NCI-H524 (cell line): ENCODE data around the gene TNKS1BP1.

ENCODE experiments used
- DNase-seq, 2 experiments: peaks; one replicate each; lab custom pipeline; 2025; lab: John Stamatoyannopoulos, UW

The TNKS1BP1 gene

DNA sequence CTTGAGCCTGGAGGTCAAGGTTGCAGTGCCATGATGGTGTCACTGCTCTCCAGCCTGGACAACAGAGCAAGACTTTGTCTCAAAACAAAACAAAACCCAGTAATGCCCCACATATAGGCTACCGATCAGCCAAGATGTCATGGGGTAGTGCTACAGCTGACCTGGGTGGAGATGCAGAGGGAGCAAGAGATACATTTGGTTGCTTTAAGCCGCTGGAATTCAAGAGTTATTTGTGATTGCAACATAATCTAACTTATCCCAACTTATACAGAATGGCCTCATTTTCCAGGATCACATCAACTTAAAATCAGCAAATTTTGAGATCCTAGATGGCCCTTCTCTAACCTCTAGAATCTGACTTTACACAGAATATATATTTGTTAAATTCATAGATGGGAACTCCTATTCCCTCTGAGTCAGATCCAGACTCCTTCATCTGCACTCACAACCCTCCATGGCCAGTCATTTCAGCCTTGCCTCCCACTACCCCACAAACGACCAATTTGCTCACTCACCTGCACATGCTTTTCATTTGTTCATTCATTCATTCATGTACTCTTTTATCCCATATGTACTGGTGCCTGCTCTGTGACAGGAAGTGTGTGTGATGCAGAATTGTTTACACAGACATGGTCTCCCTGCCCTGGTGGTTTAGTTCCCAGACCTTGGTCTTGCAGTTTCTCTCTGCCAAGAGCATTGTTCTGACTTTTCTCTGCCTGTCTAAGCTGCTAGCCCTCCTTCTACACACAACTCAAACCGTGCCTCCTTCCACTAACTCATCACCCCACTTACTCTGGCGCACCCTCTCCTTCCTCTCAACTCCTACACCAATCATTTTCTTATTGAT is 63.6 kb downstream of the TNKS1BP1 start:
- no peak for DNase-seq

- DNase-seq, result no peak
Measured at GRCh38 chr11:57256119-57256518, 68.6 kb downstream of the TNKS1BP1 start.

GRCh38 chr11:57255618-57256017 is 69.1 kb downstream of the TNKS1BP1 start:
- DNase-seq, result no peak

DNA sequence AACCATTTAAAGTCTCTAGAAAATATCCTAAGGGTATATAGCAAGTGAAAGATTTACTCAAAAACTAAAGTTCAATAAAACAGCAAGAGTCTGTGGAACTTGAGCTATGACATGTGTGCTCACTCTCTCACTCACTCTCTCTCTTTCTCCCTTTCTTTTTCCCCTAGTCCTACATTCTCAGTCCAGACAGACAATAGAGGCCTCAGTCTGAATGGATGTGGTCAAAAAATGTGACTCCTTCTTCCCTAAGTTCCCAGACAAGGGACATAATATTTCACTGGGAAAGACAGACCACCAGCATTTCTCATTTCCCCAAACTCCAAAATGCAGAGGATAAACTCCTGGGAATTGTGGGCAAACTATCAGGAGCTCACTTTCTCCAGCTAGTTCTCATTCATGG is 70.1 kb downstream of the TNKS1BP1 start:
- no peak for DNase-seq

- DNase-seq, result peak; percentile 34 to 68
Measured at GRCh38 chr11:57251491-57252104, 73.2 kb downstream of the TNKS1BP1 start.

GRCh38 chr11:57251037-57251436 is 73.7 kb downstream of the TNKS1BP1 start:
- peak in 1 of 2 experiments; percentile 8 for DNase-seq
